ENCODE measurements around the gene KRT32.

Gene KRT32

GRCh38 chr17:41466988-41467387, at the start of gene KRT32:
TSS of gene KRT32 (minus strand) at chr17:41467386. CDS start at chr17:41467325, 61 bp downstream.
- DNase-seq: no peak

GRCh38 chr17:41516830-41517283, 49.7 kb upstream of the KRT32 start:
- DNase-seq: no peak

GRCh38 chr17:41516147-41516829, 49.1 kb upstream of the KRT32 start:
- no peak for DNase-seq

GRCh38 chr17:41513168-41513547, 46.0 kb upstream of the KRT32 start:
- DNase-seq: no peak

- DNase-seq: no peak
These were observed 45.5 kb upstream of the KRT32 start for GRCh38 chr17:41512546-41513167.

GRCh38 chr17:41511716-41512115, 44.5 kb upstream of the KRT32 start:
- DNase-seq: no peak

GRCh38 chr17:41511116-41511515, 43.9 kb upstream of the KRT32 start:
- no peak for DNase-seq

GRCh38 chr17:41510251-41511065, 43.3 kb upstream of the KRT32 start:
- DNase-seq: no peak

GRCh38 chr17:41507315-41507880, 40.2 kb upstream of the KRT32 start:
- no peak for DNase-seq

GRCh38 chr17:41505809-41506767, 38.9 kb upstream of the KRT32 start:
- DNase-seq: no peak

GRCh38 chr17:41505007-41505808, 38.0 kb upstream of the KRT32 start, which contains the start of gene KRT13:
TSS of gene KRT13 (minus strand) at chr17:41505612. CDS start at chr17:41505550, 62 bp downstream.
- no peak for DNase-seq

- no peak for DNase-seq
These were observed 37.2 kb upstream of the KRT32 start for GRCh38 chr17:41504246-41504977.

GRCh38 chr17:41503202-41503601, 36.0 kb upstream of the KRT32 start:
- DNase-seq: no peak

- no peak for DNase-seq
These were observed 33.1 kb upstream of the KRT32 start for GRCh38 chr17:41500131-41500911.

GRCh38 chr17:41499714-41500113, 32.5 kb upstream of the KRT32 start:
- no peak for DNase-seq

- no peak for DNase-seq
These were observed 31.1 kb upstream of the KRT32 start for GRCh38 chr17:41498276-41498675.

- no peak for DNase-seq
These were observed 29.8 kb upstream of the KRT32 start for GRCh38 chr17:41496803-41497484.

- DNase-seq: no peak
These were observed 27.3 kb upstream of the KRT32 start for GRCh38 chr17:41494524-41494923.

GRCh38 chr17:41492771-41493170, 25.6 kb upstream of the KRT32 start:
- no peak for DNase-seq

Data from midbrain (tissue), 1 donor.